B cell (primary cell): Measurements from ENCODE around the gene PDE11A.

Source experiments
- CTCF ChIP-seq: fragments of 200-600 bp; IDR thresholded peaks from one replicate; pipeline ENCODE4 v1.8.0; 2022; ENCODE audit warnings: antibody characterized with exemption, mild to moderate bottlenecking
- EZH2 ChIP-seq: IDR thresholded peaks from 2 replicates; pipeline ENCODE4 v1.6.1; 2012; ENCODE audit warnings: borderline replicate concordance, low read depth, mild to moderate bottlenecking, moderate library complexity, low read length; ENCODE audit not compliant: insufficient read depth, poor library complexity, severe bottlenecking

GRCh38 chr2:177923323-177923722 lies 149.3 kb downstream of the PDE11A start:
- no peak for TF ChIP-seq CTCF
- TF ChIP-seq EZH2 = no peak
